Measurements from ENCODE around the gene LETMD1. TPM values are rescaled to one million over a fixed set of nuclear protein-coding genes. Genes with fewer than 3 reads are reported as not detected.
A peak's percentile ranks its signal among the peaks of the same experiment; 100 is the strongest.
"Not testable (repeated sequence)": the region's sequence is repeated elsewhere in the genome, so short reads cannot be mapped to it uniquely, and the experiment has no call there.

Gene LETMD1, protein sequence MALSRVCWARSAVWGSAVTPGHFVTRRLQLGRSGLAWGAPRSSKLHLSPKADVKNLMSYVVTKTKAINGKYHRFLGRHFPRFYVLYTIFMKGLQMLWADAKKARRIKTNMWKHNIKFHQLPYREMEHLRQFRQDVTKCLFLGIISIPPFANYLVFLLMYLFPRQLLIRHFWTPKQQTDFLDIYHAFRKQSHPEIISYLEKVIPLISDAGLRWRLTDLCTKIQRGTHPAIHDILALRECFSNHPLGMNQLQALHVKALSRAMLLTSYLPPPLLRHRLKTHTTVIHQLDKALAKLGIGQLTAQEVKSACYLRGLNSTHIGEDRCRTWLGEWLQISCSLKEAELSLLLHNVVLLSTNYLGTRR
- total RNA-seq = 63.4 TPM

DNA sequence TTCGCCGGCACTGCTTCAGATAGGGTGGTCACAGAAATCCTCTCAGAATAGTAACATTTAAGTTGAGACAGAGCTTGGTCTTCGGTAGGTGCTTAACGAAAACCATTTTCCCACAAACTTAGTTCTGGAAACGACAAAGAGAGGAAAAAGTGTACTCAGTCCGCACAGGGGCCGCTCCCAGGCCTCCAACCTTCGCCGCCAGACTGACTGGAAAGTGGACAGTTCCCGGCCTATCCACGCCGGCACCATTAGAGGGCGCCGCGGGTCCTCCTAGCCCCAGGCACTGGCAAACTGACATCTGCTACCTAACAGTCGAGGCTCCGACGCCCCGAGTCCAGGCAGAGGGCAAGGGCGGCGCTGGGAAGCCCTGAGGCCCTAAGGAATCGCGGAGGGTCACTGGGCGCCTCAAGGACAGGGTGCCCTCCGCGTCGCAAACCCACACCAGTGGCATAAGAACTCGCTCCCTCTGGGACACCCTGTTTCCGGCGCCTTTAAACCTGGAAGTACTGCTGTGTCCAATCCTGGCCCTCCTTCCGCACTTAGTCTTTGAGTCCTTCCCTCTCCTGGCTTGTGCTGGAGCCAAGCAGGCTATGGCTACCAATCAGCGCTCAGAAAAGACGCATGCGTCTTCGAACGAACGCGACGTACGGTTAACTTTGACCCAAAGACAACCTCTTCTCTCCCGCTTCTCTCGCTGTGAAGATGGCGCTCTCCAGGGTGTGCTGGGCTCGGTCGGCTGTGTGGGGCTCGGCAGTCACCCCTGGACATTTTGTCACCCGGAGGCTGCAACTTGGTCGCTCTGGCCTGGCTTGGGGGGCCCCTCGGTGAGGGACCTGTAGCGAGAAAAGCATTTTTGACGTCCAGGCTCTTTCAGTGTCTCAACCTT, at the start of gene LETMD1:
Gene LETMD1 (plus strand): TSS at position 673 of the 886 bp plus-strand sequence. CDS start 30 bp downstream, at position 703.
- Histone ChIP-seq H3K27me3 (ENCODE audit: insufficient read depth, low read length) (no peaks in the 10 kb centered on the region), H3K4me3 (ENCODE audit: low read length) (peak within 1 kb of the TSS; percentile 69), H3K9me3 (ENCODE audit: low read depth, low read length) (no peaks in the 10 kb centered on the region), H3K4me1 (ENCODE audit: insufficient read depth, low read length) (peaks cover 16% of the 10 kb centered on the region)

DNA sequence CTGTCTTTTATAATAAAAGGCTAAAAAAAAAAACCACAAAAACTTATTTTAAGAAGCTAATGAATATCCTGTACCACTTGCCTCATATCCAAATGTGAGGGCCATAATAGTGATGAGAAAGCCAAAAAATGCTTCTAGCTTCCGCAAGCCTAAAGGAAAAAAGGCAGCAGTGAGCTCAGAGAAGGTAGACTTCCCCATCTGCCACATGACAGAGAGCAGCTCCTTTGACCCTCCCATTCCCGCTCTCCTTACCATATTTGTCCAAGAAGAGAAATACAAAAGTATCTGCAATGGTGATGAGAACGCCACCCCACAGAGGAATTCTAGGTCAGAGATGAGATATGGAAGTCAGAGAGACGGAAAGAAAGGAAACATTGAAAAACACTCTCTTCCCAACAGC, 49.0 kb upstream of the LETMD1 start:
- Histone ChIP-seq H3K4me1 (ENCODE audit: insufficient read depth, low read length) (no peaks in the 10 kb centered on the region), H3K9me3 (ENCODE audit: low read depth, low read length) (no peaks in the 10 kb centered on the region), H3K27me3 (ENCODE audit: insufficient read depth, low read length) (no peaks in the 10 kb centered on the region), H3K4me3 (ENCODE audit: low read length) (no peak overlapping the region)

DNA sequence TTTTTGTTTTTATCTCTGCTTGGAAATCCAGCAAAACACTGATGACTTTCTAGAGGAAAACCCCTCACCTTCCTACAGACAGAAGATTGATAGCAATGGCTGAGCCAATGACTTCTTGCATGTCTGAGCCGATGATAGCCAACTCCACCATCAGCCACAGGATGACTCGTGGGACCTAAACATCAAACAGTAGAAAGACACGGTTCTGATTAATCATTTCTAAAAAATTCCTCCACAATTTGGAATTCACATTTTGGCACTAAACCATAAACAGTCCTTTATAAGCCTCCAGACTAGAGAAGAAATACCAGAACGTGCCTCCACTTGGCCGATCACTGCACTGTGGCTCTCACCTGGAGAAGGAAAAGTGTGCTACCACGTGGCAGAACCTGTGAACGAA, 47.9 kb upstream of the LETMD1 start:
- no peaks in the 10 kb centered on the region for H3K27me3 ChIP-seq (ENCODE audit: insufficient read depth, low read length)
- H3K4me1 ChIP-seq (ENCODE audit: insufficient read depth, low read length) = no peaks in the 10 kb centered on the region
- H3K9me3 ChIP-seq (ENCODE audit: low read depth, low read length) = no peaks in the 10 kb centered on the region
- no peak overlapping the region for H3K4me3 ChIP-seq (ENCODE audit: low read length)

DNA sequence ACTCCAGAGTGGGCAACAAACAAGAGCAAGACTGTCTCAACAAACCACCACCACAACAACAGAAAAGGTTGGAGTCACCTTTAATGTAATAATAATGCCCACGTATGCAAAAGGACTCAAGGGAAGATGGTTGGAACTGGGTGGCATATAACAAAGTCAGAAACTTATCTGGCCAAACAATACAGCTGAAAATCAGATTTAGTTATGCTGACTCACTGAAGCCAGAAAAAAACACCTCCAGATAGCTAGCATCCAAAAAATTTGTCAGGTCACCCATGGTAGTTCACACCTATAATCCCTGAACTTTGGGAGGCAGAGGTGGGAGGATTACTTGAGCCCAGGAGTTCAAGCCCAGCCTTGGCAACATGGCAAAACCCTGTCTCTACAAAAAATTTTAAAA, 46.3 kb upstream of the LETMD1 start:
- no peaks in the 10 kb centered on the region for H3K9me3 ChIP-seq (ENCODE audit: low read depth, low read length)
- no peaks in the 10 kb centered on the region for H3K27me3 ChIP-seq (ENCODE audit: insufficient read depth, low read length)
- no peaks in the 10 kb centered on the region for H3K4me1 ChIP-seq (ENCODE audit: insufficient read depth, low read length)
- no peak overlapping the region for H3K4me3 ChIP-seq (ENCODE audit: low read length)

DNA sequence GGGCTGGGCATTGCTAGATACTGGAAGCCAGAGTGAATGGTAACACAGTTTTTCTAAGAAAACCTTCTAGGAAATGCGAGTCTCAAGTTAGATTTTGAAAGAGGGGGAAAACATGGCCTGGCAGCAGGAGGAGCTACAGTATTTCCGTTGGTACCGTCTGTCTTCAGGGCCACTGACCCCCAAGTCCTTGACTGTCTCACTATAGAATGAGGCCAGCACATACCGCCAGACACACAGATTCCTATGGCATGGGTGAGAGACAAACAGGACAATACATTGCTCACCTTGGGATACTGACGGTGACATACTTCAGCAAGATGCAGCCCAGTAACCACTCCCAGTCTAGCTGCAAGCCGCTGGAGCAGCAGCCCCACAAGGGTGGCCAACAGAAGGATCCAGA, 43.6 kb upstream of the LETMD1 start:
- Histone ChIP-seq H3K4me1 (ENCODE audit: insufficient read depth, low read length) (peaks cover 17% of the 10 kb centered on the region), H3K9me3 (ENCODE audit: low read depth, low read length) (no peaks in the 10 kb centered on the region), H3K27me3 (ENCODE audit: insufficient read depth, low read length) (no peaks in the 10 kb centered on the region), H3K4me3 (ENCODE audit: low read length) (no peak overlapping the region)

DNA sequence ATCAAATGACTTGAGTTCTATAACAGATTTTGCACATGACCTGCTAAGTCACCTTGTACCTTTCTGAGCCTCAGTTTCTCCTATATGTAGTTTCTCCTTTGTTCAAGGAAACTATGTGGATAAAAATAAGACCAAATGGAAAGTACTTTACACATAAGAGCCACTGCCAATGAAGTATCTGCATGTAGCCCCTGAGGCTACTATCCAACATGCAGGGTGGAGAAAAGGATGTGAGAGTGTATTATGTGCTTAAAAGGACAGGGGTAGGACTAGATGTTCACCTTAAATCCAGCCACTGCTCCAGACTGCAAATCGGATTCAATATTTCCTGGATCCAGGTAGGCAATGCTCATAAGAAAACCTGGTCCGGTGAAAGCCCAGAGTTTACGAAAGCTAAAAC, 43.1 kb upstream of the LETMD1 start:
- H3K4me3 ChIP-seq (ENCODE audit: low read length) = no peak overlapping the region
- peaks cover 23% of the 10 kb centered on the region for H3K4me1 ChIP-seq (ENCODE audit: insufficient read depth, low read length)
- no peaks in the 10 kb centered on the region for H3K27me3 ChIP-seq (ENCODE audit: insufficient read depth, low read length)
- H3K9me3 ChIP-seq (ENCODE audit: low read depth, low read length) = no peaks in the 10 kb centered on the region

DNA sequence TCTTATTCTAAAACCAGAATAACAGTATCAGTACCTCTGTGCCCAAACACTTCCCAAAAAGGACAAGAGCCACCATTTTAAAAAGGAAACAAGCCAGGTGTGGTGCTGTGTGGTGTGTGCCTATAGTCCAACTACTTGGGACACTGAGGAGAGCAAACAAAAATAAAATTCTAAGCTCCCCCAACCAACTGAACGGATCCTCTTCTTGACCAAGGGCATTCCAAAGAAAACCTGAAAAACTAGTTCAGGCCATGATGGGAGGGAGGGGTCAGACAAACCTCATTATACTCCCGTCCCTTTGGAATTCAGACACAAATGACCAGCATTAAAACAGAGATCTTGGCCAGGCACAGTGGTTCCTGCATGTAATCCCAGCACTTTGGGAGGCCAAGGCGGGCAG, 42.5 kb upstream of the LETMD1 start:
- Histone ChIP-seq H3K4me3 (ENCODE audit: low read length) (no peak overlapping the region), H3K9me3 (ENCODE audit: low read depth, low read length) (no peaks in the 10 kb centered on the region), H3K27me3 (ENCODE audit: insufficient read depth, low read length) (no peaks in the 10 kb centered on the region), H3K4me1 (ENCODE audit: insufficient read depth, low read length) (peaks cover 23% of the 10 kb centered on the region)

DNA sequence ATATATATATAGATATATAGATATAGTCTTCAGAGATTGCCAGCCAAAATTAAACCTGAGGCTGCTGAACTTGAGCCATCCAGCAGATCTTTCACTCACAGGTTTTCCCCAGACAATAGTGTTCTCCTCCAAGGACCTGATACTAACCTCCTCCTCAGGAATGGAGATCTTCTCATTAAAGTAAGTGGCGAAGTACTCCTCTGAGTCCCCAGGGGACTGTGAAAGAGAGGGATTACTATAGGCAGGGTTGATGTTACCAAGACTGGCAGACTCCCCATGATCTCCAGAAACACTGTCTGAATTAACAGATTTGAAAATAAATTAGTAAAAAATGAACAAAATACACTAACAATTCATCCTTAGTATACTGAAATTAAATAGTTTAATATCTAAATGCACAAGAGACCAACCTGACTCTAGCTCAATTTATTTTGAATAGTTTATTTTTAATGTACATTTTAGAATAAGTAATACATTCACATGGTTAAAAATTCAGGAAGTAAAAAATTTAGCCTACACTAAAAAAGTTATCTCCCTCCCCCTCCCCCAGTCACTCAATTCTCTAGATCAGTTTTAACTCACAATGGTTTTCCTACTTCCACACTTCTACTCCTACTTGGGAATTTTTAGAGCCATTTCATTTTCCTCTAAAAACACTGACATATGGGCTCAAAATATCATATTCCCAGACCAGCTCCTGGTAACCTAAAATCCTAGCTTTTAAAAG, 39.6 kb upstream of the LETMD1 start:
- no peaks in the 10 kb centered on the region for H3K9me3 ChIP-seq (ENCODE audit: low read depth, low read length)
- H3K27me3 ChIP-seq (ENCODE audit: insufficient read depth, low read length) = no peaks in the 10 kb centered on the region
- H3K4me3 ChIP-seq (ENCODE audit: low read length) = peak overlapping the region; percentile 3
- H3K4me1 ChIP-seq (ENCODE audit: insufficient read depth, low read length) = peaks cover 33% of the 10 kb centered on the region

DNA sequence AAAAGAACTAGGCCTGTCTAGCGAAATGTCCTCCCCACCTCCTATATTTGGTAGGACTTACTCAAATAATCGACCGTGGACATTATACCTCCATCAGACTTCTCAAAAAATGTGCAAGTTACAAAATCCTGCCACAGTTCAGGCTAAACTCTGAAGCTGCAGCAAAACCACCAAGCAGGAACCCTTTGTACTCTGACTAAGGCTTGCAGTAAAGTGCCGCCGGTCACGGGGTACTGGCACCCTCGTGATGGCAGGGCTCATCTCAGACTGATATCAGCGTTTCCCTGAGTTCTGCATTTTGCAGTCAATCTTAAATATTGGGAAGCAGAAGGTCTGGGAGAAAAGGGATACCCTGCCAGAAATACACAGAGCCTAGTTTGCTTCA, 39.1 kb upstream of the LETMD1 start:
- peak overlapping the region; percentile 3 for H3K4me3 ChIP-seq (ENCODE audit: low read length)
- H3K27me3 ChIP-seq (ENCODE audit: insufficient read depth, low read length) = no peaks in the 10 kb centered on the region
- no peaks in the 10 kb centered on the region for H3K9me3 ChIP-seq (ENCODE audit: low read depth, low read length)
- H3K4me1 ChIP-seq (ENCODE audit: insufficient read depth, low read length) = peaks cover 34% of the 10 kb centered on the region

DNA sequence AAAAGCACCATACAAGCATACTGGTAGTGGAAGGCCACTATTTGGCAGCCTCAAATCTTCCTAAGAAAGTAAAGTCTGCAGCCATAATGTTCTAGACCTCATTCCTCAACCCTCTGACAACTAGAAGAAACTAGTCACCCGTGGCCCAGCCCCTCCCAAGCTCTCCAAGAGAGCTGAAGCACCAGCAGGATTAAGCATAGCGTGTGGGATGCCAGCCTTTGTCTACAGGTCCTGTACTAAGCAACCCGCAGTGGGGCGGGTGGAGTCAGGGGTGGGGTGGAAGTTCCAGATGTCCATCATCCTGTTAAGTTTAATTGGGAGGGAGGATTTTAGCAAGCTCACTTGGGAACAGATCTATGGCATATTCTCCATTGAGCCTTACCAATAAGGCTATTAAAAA, 36.2 kb upstream of the LETMD1 start:
- H3K4me3 ChIP-seq (ENCODE audit: low read length) = no peak overlapping the region
- H3K9me3 ChIP-seq (ENCODE audit: low read depth, low read length) = no peaks in the 10 kb centered on the region

DNA sequence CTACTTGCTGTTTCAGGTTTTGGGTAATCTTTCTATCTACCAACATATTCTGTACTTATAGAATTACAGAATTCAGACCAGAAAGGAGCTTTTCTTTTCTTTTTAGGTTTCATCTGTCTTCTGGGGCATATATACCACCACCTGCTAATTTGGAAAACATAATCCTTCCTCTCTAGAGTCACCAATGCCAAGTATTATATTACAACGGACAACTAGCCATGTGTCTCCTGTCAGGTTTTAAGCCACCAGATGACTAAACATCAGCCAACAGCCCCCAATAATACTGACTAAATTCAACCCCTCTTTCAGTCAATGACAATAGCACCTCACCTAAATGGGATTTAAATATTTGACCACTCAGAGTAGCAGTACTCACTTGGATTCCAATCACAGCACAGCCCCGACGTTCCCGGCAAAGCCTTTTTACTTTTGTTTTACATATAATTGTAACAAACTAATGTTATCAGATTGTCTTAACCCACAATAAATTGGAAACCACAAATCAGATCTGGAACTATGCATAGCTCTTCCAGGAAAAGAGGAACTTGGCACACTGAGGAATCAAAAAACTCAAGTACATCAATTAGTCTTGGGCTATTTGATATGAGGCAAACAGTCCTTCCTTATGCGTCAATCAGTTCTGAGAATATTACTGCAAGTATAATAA, 35.4 kb upstream of the LETMD1 start:
- Histone ChIP-seq H3K4me1 (ENCODE audit: insufficient read depth, low read length) (peaks cover 34% of the 10 kb centered on the region), H3K4me3 (ENCODE audit: low read length) (no peak overlapping the region)

More for the DNA sequence above, 36.2 kb upstream of the LETMD1 start:
- no peaks in the 10 kb centered on the region for H3K27me3 ChIP-seq (ENCODE audit: insufficient read depth, low read length)
- H3K4me1 ChIP-seq (ENCODE audit: insufficient read depth, low read length) = peaks cover 34% of the 10 kb centered on the region

DNA sequence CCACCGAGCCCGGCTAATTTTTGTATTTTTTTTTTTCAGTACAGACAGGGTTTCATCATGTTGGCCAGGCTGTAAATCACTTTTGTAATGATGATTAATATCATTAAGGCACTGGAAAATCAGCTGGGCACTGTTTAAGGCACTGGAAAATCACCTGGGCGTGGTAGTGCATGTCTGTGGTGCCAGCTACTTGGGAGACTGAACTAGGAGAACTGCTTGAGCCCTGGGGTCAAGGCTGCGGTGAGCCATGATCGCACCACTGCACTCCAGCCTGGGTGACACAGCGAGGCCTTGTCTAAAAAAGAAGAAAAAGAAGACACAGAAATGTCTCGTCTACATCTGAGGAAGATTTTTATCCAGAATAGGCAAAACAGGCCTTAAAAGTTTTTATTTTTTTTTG, 34.7 kb upstream of the LETMD1 start:
- Histone ChIP-seq H3K27me3 (ENCODE audit: insufficient read depth, low read length) (no peaks in the 10 kb centered on the region), H3K4me1 (ENCODE audit: insufficient read depth, low read length) (peaks cover 27% of the 10 kb centered on the region), H3K4me3 (ENCODE audit: low read length) (no peak overlapping the region)

More for the DNA sequence above, 35.4 kb upstream of the LETMD1 start:
- no peaks in the 10 kb centered on the region for H3K9me3 ChIP-seq (ENCODE audit: low read depth, low read length)
- no peaks in the 10 kb centered on the region for H3K27me3 ChIP-seq (ENCODE audit: insufficient read depth, low read length)

DNA sequence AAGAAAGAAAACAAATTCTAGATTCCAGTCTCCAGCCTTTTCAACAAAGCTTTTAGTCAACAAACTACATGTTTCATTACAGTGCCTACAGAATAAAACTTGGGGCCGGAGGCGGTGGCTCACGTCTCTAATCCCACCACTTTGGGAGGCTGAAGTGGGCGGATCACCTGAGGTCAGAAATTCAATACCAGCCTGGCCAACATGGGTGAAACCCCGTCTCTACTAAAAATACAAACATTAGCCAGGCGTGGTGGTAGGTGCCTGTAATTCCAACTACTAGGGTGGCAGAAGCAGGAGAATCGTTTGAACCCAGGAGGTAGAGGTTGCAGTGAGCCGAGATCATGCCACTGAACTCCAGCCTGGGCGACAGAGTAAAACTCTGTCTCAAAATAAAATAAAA, 33.7 kb upstream of the LETMD1 start:
- H3K27me3 ChIP-seq (ENCODE audit: insufficient read depth, low read length); H3K4me3 ChIP-seq (ENCODE audit: low read length); H3K9me3 ChIP-seq (ENCODE audit: low read depth, low read length): not testable (repeated sequence)
- peaks cover 19% of the 10 kb centered on the region for H3K4me1 ChIP-seq (ENCODE audit: insufficient read depth, low read length)

More for the DNA sequence above, 34.7 kb upstream of the LETMD1 start:
- H3K9me3 ChIP-seq (ENCODE audit: low read depth, low read length) = no peaks in the 10 kb centered on the region

DNA sequence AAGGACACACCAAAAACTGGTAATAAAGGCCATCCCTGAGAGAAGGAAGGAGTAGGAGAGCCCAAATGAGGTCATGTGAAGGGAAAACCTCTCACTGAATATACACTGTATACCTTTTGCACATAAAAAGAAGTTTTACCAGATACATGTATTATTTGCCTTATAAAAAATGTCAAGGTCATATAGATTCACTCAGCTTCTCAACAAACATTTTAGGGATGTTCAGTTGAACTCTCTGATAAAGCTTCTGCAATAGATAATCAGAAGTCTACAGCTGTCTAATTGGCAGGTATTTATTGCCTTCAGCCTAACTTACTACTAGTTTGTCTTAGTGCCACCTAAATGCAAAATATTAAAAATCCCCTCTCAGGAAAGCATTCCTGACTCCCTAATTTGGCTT, 30.7 kb upstream of the LETMD1 start:
- no peak overlapping the region for H3K4me3 ChIP-seq (ENCODE audit: low read length)
- peaks cover 40% of the 10 kb centered on the region for H3K4me1 ChIP-seq (ENCODE audit: insufficient read depth, low read length)
- no peaks in the 10 kb centered on the region for H3K9me3 ChIP-seq (ENCODE audit: low read depth, low read length)
- H3K27me3 ChIP-seq (ENCODE audit: insufficient read depth, low read length) = no peaks in the 10 kb centered on the region

Data from mononuclear cell (primary cell).